ENCODE measurements around the gene POLR3E.

POLR3E gene

DNA sequence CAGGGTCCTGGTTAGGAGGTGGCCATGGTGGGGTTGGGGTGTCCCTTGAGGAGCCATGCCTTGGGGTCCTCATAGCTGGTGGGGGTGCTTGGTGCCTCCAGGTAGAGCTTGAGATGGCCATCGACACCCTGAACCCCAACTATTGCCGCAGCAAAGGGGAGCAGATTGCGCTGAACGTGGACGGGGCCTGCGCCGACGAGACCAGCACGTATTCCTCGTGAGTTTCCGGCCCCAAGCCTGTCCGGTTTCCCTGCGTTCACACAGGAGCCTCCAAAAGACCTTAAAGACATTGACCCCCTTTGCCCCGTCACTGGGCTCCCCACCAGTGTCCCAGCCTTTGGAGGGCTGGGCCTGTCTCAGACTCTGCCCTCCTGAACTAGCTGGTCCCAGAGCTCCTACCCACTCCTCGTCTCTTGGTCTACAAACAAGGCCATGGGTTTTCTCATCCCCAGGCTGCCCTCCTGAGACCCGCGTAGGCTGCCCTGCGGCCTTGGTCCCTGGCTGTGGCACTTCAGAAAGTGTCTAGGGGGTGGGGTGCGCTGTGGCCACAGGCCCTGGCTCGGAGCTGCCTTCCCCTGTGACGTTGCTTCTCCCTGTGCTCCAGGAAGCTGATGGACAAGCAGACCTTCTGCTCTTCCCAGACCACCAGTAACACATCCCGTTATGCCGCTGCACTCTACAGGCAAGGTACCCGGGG, 11.8 kb downstream of the POLR3E start:
- TF ChIP-seq, protein P1, sequence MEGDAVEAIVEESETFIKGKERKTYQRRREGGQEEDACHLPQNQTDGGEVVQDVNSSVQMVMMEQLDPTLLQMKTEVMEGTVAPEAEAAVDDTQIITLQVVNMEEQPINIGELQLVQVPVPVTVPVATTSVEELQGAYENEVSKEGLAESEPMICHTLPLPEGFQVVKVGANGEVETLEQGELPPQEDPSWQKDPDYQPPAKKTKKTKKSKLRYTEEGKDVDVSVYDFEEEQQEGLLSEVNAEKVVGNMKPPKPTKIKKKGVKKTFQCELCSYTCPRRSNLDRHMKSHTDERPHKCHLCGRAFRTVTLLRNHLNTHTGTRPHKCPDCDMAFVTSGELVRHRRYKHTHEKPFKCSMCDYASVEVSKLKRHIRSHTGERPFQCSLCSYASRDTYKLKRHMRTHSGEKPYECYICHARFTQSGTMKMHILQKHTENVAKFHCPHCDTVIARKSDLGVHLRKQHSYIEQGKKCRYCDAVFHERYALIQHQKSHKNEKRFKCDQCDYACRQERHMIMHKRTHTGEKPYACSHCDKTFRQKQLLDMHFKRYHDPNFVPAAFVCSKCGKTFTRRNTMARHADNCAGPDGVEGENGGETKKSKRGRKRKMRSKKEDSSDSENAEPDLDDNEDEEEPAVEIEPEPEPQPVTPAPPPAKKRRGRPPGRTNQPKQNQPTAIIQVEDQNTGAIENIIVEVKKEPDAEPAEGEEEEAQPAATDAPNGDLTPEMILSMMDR (conservative IDR thresholded peaks at IDR 0.05; ENCODE audit: low read length): no peak
- DNase-seq (ENCODE audit: low read depth): no peak
- no peak overlapping the region for H3K4me3 ChIP-seq (ENCODE audit: low read length)

DNA sequence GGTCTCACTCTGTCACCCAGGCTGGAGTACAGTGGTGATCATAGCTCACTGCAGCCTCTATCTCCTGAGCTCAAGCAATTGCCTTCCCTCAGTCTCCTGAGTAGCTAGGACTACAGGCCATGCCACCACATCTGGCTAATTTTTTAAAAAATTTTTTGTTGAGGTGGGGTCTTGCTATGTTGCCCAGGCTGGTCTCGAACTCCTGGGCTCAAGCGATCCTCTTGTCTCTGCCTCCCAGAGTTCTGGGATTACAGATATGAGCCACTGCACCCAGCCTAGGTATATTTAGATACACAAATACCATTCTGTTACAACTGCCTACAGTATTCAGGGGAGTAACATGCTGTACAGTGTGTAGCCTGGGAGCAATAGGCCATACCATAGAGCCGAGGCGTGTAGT, 14.3 kb downstream of the POLR3E start:
- H3K4me3 ChIP-seq (ENCODE audit: low read length): no peak overlapping the region
- DNase-seq (ENCODE audit: low read depth): no peak
- TF ChIP-seq, protein P1 (conservative IDR thresholded peaks at IDR 0.05; ENCODE audit: low read length): no peak

- no peak overlapping the region for H3K4me3 ChIP-seq (ENCODE audit: low read length)
- TF ChIP-seq, protein P1 (conservative IDR thresholded peaks at IDR 0.05; ENCODE audit: low read length): no peak
- no peak for DNase-seq (ENCODE audit: low read depth)
Measured at GRCh38 chr16:22312897-22313781, 15.9 kb downstream of the POLR3E start.

DNA sequence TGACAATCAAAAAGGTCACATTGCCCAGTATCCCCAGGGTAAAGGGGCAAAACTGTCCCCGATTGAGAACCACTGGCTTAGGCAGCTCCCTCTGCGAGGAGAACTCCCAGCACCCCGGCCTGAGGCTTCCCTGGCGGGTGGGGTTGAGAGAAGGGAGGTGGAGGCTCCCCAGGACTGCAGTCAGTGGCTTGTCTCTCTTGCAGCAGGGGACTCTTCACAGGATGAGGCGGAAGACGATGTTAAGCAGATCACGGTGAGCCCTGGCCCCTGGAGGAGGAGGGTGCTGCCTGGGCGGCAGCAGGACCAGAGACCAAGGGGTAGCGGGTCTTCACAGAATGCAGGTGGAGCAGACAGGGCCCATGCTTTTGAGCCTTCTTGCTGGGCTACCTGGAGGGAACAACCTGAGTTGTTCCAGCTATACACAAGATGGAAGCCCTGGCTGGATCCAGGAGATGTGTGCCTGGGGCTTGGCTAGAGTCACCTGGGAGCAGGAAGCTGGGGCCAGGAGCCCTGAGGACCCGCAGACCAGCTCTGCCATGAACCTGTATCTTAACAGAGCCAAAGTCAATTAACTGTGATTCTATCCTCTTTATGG, 16.8 kb downstream of the POLR3E start:
- H3K4me3 ChIP-seq (ENCODE audit: low read length): no peak overlapping the region
- TF ChIP-seq, protein P1 (conservative IDR thresholded peaks at IDR 0.05; ENCODE audit: low read length): no peak
- no peak for DNase-seq (ENCODE audit: low read depth)

DNA sequence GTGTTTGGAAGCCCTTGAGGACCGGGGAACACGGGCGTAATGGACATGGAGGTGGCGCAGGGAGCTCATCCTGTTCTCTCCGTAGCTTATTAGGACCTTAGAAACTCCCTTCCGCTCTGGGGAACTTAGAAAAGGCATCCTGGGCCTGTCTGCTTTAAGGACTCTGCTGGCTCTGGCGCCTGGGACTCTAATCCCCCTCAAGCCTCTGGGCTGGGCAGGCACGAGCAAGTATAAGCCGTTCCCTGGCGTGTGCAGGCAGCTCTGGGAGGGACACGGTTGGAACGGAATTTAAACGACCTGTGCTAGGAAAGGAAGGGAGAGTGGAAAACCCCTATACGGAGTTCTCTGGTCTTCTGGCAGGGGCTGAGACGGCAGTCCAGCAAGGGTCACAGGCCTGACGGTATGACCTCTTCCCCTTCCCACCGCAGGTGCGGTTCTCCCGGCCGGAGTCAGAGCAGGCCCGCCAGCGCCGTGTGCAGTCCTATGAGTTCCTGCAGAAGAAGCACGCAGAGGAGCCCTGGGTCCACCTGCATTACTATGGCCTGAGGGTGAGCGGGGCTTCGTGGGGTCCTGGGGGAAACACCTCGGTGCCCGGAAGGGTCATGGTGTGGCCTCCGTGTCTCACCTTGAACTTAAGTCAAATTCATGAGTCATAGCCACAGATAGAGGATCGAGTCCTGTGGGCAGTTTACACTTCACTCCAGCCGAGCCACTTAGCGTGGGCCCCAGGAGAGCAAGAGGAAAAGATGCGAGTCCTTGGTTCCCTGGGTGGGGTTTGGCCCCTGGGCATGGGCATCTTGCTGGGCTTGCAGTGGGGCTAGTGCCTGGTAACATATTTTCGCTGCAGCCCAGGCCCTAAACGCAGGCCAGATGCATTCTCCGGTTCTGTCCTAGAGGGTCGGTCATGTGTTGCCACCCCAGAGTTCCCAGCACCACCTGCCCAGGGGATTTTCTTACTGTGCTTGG, 17.7 kb downstream of the POLR3E start:
- no peak overlapping the region for H3K4me3 ChIP-seq (ENCODE audit: low read length)
- DNase-seq (ENCODE audit: low read depth): no peak
- TF ChIP-seq, protein P1 (conservative IDR thresholded peaks at IDR 0.05; ENCODE audit: low read length): no peak

- DNase-seq (ENCODE audit: low read depth): no peak
- TF ChIP-seq, protein P1 (conservative IDR thresholded peaks at IDR 0.05; ENCODE audit: low read length): no peak
- H3K4me3 ChIP-seq (ENCODE audit: low read length): no peak overlapping the region
Measured at GRCh38 chr16:22315979-22316378, 18.8 kb downstream of the POLR3E start.
